H9 (cell line): ENCODE measurements around the gene CPT2. TPM values are rescaled to one million over a fixed set of nuclear protein-coding genes. Genes with fewer than 3 reads are reported as not detected.
A peak's percentile ranks its signal among the peaks of the same experiment; 100 is the strongest.

Source experiments
- DNase-seq: peaks from one replicate; pipeline ENCODE4 v3.0.0-alpha.2; 2017
- H2AFZ ChIP-seq: one replicate; pipeline ENCODE4 v1.6.1; 2013; ENCODE audit warnings: mild to moderate bottlenecking, low read length, control low read depth, moderate library complexity
- H2AK5ac ChIP-seq: 2 replicates; pipeline ENCODE4 v1.6.1; 2013; ENCODE audit warnings: low read length, control low read depth, mixed read lengths; ENCODE audit not compliant: insufficient read length
- H2BK120ac ChIP-seq: one replicate; pipeline ENCODE4 v1.6.1; 2013; ENCODE audit warnings: low read depth, mild to moderate bottlenecking, low read length, control low read depth, inconsistent platforms; ENCODE audit not compliant: poor library complexity, severe bottlenecking
- H2BK12ac ChIP-seq: 2 replicates; pipeline ENCODE4 v1.6.1; 2013; ENCODE audit warnings: low read length, control low read depth, mixed read lengths, low read depth; ENCODE audit not compliant: insufficient read length
- H2BK15ac ChIP-seq: 2 replicates; pipeline ENCODE4 v1.6.1; 2013; ENCODE audit warnings: low read depth, low read length, control low read depth
- H2BK20ac ChIP-seq: one replicate; pipeline ENCODE4 v1.6.1; 2013; ENCODE audit warnings: low read depth, mild to moderate bottlenecking, low read length, control low read depth, inconsistent platforms; ENCODE audit not compliant: poor library complexity, severe bottlenecking
- H2BK5ac ChIP-seq: 2 replicates; pipeline ENCODE4 v1.6.1; 2013; ENCODE audit warnings: low read length, control low read depth, mixed read lengths; ENCODE audit not compliant: insufficient read length
- H3K14ac ChIP-seq: 2 replicates; pipeline ENCODE4 v1.6.1; 2013; ENCODE audit warnings: low read length, control low read depth; ENCODE audit not compliant: insufficient read depth
- H3K18ac ChIP-seq: 2 replicates; pipeline ENCODE4 v1.6.1; 2013; ENCODE audit warnings: low read depth, mild to moderate bottlenecking, mixed read lengths, low read length, control low read depth; ENCODE audit not compliant: insufficient read length
- H3K23ac ChIP-seq: 2 replicates; pipeline ENCODE4 v1.6.1; 2013; ENCODE audit warnings: low read length, control low read depth, mixed read lengths, low read depth; ENCODE audit not compliant: insufficient read length
- H3K23me2 ChIP-seq: 2 replicates; pipeline ENCODE4 v1.6.1; 2013; ENCODE audit warnings: low read depth, mild to moderate bottlenecking, mixed read lengths, low read length, control low read depth; ENCODE audit not compliant: insufficient read length, poor library complexity, severe bottlenecking
- H3K27ac ChIP-seq: 2 replicates; pipeline ENCODE4 v1.5.1; 2013; ENCODE audit warnings: low read length, control low read depth, mixed read lengths, low read depth; ENCODE audit not compliant: insufficient read length
- H3K27me3 ChIP-seq: 2 replicates; pipeline ENCODE4 v1.6.1; 2013; ENCODE audit warnings: low read length, control low read depth, inconsistent platforms; ENCODE audit not compliant: insufficient read depth
- H3K4ac ChIP-seq: 2 replicates; pipeline ENCODE4 v1.6.1; 2013; ENCODE audit warnings: low read depth, mild to moderate bottlenecking, control low read depth, inconsistent platforms, low read length, moderate library complexity
- H3K4me1 ChIP-seq: 2 replicates; pipeline ENCODE4 v1.6.1; 2013; ENCODE audit warnings: low read length, control low read depth, inconsistent platforms; ENCODE audit not compliant: insufficient read depth
- H3K4me2 ChIP-seq: 2 replicates; pipeline ENCODE4 v1.6.1; 2013; ENCODE audit warnings: low read length, control low read depth, mixed read lengths; ENCODE audit not compliant: insufficient read length, insufficient read depth
- H3K56ac ChIP-seq: 2 replicates; pipeline ENCODE4 v1.6.1; 2013; ENCODE audit warnings: low read depth, mild to moderate bottlenecking, mixed read lengths, low read length, control low read depth; ENCODE audit not compliant: insufficient read length
- H3K79me1 ChIP-seq: 2 replicates; pipeline ENCODE4 v1.6.1; 2013; ENCODE audit warnings: low read depth, mild to moderate bottlenecking, moderate library complexity, low read length, control low read depth, inconsistent platforms; ENCODE audit not compliant: insufficient read depth, poor library complexity, severe bottlenecking
- H3K79me2 ChIP-seq: 2 replicates; pipeline ENCODE4 v1.6.1; 2013; ENCODE audit warnings: low read length, control low read depth, inconsistent platforms; ENCODE audit not compliant: insufficient read depth
- H3K9ac ChIP-seq: 2 replicates; pipeline ENCODE4 v1.6.1; 2013; ENCODE audit warnings: low read length, control low read depth, mixed read lengths; ENCODE audit not compliant: insufficient read length; ENCODE audit errors: extremely low read depth
- H3K9me3 ChIP-seq: one replicate; pipeline ENCODE4 v1.6.1; 2013; ENCODE audit warnings: low read depth, low read length, inconsistent platforms; ENCODE audit not compliant: control insufficient read depth
- H3T11ph ChIP-seq: one replicate; pipeline ENCODE4 v1.6.1; 2013; ENCODE audit warnings: mild to moderate bottlenecking, low read length, control low read depth, inconsistent platforms
- H4K20me1 ChIP-seq: one replicate; pipeline ENCODE4 v1.6.1; 2013; ENCODE audit not compliant: control insufficient read depth, insufficient read length, insufficient read depth
- H4K5ac ChIP-seq: 2 replicates; pipeline ENCODE4 v1.6.1; 2013; ENCODE audit warnings: low read depth, mild to moderate bottlenecking, mixed read lengths, low read length, control low read depth; ENCODE audit not compliant: insufficient read length
- H4K8ac ChIP-seq: replicated peaks from 2 replicates; pipeline ENCODE4 v1.6.1; 2013; ENCODE audit warnings: low read length, control low read depth, mixed read lengths, low read depth; ENCODE audit not compliant: insufficient read length
- H4K91ac ChIP-seq: 2 replicates; pipeline ENCODE4 v1.6.1; 2013; ENCODE audit warnings: low read depth, mild to moderate bottlenecking, moderate library complexity, mixed read lengths, low read length, control low read depth; ENCODE audit not compliant: insufficient read length
- H3K27ac Mint-ChIP-seq, 3 experiments: 2 replicates in 2 of 3; 3 replicates in 1 of 3; pipeline ENCODE4 v1.8.0; 2020 to 2021; ENCODE audit warnings: mixed read lengths in 3 of 3, mild to moderate bottlenecking in 1 of 3, moderate library complexity in 1 of 3
- H3K27me3 Mint-ChIP-seq: 2 replicates; pipeline ENCODE4 v1.8.0; 2021; ENCODE audit warnings: low read depth, mild to moderate bottlenecking, moderate library complexity, mixed read lengths
- H3K36me3 Mint-ChIP-seq, 3 experiments: 2 replicates in 2 of 3; 3 replicates in 1 of 3; pipeline ENCODE4 v1.8.0; 2020 to 2021; ENCODE audit warnings: low read depth in 3 of 3, mixed read lengths in 3 of 3; ENCODE audit not compliant: insufficient read depth in 1 of 3
- H3K4me1 Mint-ChIP-seq, 2 experiments: 2 replicates each; pipeline ENCODE4 v1.8.0; 2020; ENCODE audit warnings: mixed read lengths in 2 of 2
- H3K4me3 Mint-ChIP-seq, 2 experiments: 2 replicates in 1 of 2; 3 replicates in 1 of 2; pipeline ENCODE4 v1.8.0; 2020 to 2021; ENCODE audit warnings: mild to moderate bottlenecking in 2 of 2, mixed read lengths in 2 of 2, moderate library complexity in 1 of 2
- H3K9me3 Mint-ChIP-seq, 2 experiments: 2 replicates in 1 of 2; 3 replicates in 1 of 2; pipeline ENCODE4 v1.8.0; 2020; ENCODE audit warnings: mild to moderate bottlenecking in 2 of 2, mixed read lengths in 2 of 2, moderate library complexity in 1 of 2
- WGBS: extraction: QIAGEN DNeasy Blood & Tissue Kit; methylation state at CpG from one replicate; pipeline ENCODE4 v1.1.7; 2013; ENCODE audit warnings: missing lambda C conversion rate, low lambda C conversion rate, mixed read lengths; ENCODE audit not compliant: insufficient read length; ENCODE audit errors: extremely low coverage; 5-methylcytosine and 5-hydroxymethylcytosine counted together
- total RNA-seq: library from RNA; stranded (reverse); gene quantifications from 2 replicates; pipeline ENCODE4 v1.2.1, GENCODE V29; 2021
- TF ChIP-seq, protein P1 (sequence below): fragments of 200-600 bp; sonication (generic); conservative IDR thresholded peaks from 3 replicates; pipeline ENCODE4 v1.8.0; 2021; ENCODE audit warnings: antibody characterized with exemption, mild to moderate bottlenecking

The CPT2 gene
- total RNA-seq, 1 experiment from 2014 or later, result 33.2 TPM

DNA sequence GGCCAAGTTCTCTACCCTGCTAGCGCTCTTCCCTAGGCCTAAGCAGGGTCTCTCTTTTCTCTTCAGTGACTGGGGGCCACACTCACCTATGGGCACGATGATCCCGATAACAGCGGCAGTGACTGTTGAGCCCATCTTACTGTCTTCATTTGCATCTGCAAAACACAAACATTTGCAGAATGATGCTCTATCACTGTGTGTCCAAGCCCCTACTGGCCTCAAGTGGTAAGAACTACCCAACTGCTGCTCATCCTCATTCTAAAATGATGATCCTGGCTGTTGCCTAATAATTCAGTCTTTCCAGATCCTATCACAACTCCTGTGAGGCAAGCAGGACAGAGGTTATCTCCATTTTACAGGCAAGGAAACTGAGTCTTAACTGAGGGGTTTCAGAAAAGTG is 58.4 kb downstream of the CPT2 start:
- Histone ChIP-seq H2BK120ac (no peak overlapping the region), H3K79me2 (no peaks in the 10 kb centered on the region), H4K20me1 (no peaks in the 10 kb centered on the region), H2BK5ac (no peak overlapping the region), H2AK5ac (no peak overlapping the region), H3K9ac (no peak overlapping the region), H3K27ac (no peak overlapping the region), H3K18ac (no peak overlapping the region), H3K14ac (no peak overlapping the region), H2BK15ac (no peak overlapping the region), H3T11ph (no peak overlapping the region), H3K23ac (no peak overlapping the region), H2AFZ (no peak overlapping the region), H3K4me2 (no peak overlapping the region), H2BK12ac (no peak overlapping the region), H4K91ac (no peak overlapping the region), H3K27me3 (no peaks in the 10 kb centered on the region), H4K8ac (no peak overlapping the region), H3K4me1 (no peaks in the 10 kb centered on the region), H3K4ac (no peak overlapping the region), H3K79me1 (no peaks in the 10 kb centered on the region), H3K23me2 (no peaks in the 10 kb centered on the region), H3K9me3 (no peaks in the 10 kb centered on the region), H2BK20ac (no peak overlapping the region), H3K56ac (no peak overlapping the region), H4K5ac (no peak overlapping the region)
- H3K9me3 Mint-ChIP-seq, result no peaks in the 10 kb centered on the region
- no peaks in the 10 kb centered on the region for H3K4me1 Mint-ChIP-seq
- TF ChIP-seq, protein P1, sequence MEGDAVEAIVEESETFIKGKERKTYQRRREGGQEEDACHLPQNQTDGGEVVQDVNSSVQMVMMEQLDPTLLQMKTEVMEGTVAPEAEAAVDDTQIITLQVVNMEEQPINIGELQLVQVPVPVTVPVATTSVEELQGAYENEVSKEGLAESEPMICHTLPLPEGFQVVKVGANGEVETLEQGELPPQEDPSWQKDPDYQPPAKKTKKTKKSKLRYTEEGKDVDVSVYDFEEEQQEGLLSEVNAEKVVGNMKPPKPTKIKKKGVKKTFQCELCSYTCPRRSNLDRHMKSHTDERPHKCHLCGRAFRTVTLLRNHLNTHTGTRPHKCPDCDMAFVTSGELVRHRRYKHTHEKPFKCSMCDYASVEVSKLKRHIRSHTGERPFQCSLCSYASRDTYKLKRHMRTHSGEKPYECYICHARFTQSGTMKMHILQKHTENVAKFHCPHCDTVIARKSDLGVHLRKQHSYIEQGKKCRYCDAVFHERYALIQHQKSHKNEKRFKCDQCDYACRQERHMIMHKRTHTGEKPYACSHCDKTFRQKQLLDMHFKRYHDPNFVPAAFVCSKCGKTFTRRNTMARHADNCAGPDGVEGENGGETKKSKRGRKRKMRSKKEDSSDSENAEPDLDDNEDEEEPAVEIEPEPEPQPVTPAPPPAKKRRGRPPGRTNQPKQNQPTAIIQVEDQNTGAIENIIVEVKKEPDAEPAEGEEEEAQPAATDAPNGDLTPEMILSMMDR, result peak; percentile 38
- peaks cover 36 to 87% (median 83%) of the 10 kb centered on the region in 3 experiments for H3K36me3 Mint-ChIP-seq
- H3K4me3 Mint-ChIP-seq, result no peak overlapping the region
- no peak for DNase-seq
- no CpG with 5 or more reads among the region's 4 CpGs for WGBS
- no peak overlapping the region; a peak in 1 of 7 replicates for H3K27ac Mint-ChIP-seq
- H3K27me3 Mint-ChIP-seq, result no peaks in the 10 kb centered on the region
